OCI-M1 (cell line): ENCODE data around the gene OR2AE1.
"Not testable (repeated sequence)": the region's sequence is repeated elsewhere in the genome, so short reads cannot be mapped to it uniquely, and the experiment has no call there.

Experiments
- DNase-seq: peaks from one replicate; lab custom pipeline; 2025; lab: John Stamatoyannopoulos, UW

OR2AE1 gene, protein sequence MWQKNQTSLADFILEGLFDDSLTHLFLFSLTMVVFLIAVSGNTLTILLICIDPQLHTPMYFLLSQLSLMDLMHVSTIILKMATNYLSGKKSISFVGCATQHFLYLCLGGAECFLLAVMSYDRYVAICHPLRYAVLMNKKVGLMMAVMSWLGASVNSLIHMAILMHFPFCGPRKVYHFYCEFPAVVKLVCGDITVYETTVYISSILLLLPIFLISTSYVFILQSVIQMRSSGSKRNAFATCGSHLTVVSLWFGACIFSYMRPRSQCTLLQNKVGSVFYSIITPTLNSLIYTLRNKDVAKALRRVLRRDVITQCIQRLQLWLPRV

DNA sequence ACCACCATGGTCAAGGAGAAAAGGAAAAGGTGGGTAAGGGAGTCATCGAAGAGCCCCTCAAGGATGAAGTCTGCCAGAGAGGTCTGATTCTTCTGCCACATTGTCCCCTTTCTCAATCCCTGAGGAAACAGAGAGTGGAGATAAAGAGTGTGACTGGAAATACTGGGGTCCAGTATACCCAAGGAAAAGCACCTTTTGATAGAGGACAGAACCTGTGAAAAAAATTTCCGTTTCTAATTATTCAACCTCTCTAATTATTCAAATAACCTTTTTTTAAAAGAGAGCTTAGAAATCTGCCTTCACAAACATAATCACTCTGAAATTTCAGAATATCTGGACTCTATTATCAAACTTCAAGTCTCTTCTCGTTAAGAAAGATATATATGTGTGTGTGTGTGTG is at the start of gene OR2AE1:
Gene OR2AE1 (minus strand): TSS at position 101 of the 400 bp plus-strand sequence. CDS start 0 bp downstream, at position 101.
- DNase-seq: no peak

DNA sequence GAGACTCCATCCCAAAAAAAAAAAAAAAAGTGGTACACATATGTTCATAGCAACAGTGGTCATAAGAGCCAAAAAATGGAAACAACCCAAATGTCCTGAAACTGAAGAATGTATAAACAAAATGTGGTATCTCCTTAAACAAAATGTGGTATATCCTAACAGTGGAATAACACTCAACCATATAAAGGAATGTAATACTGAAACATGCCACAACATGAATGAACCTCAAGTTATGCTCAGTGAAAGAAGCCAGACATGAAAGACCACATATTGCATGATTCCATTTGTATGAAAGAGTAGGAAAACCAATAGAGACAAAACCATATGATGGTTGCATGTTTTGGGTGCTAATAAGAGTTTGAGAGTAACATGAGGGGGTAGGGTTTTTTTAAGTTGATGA is 49.5 kb upstream of the OR2AE1 start:
- DNase-seq: no peak

DNA sequence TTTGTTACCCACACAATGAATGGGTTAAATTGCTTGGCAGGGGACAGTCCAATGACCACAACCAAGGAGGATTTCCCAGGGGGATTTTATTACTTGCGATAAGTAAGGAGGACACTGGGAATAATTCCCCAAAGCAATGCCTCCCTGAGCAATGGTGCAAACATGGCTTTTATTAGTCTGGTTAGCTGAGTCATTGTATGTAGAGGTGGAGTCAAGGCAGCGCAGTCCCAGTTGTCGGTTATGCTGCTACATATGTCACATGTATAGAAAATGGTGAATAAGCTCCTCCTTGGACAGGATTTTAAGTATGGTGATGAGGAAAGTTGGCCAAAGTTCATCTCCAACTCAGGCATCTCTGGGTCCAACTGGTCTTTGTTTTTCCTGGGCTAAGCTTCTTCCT is 46.4 kb upstream of the OR2AE1 start:
- DNase-seq: no peak

DNA sequence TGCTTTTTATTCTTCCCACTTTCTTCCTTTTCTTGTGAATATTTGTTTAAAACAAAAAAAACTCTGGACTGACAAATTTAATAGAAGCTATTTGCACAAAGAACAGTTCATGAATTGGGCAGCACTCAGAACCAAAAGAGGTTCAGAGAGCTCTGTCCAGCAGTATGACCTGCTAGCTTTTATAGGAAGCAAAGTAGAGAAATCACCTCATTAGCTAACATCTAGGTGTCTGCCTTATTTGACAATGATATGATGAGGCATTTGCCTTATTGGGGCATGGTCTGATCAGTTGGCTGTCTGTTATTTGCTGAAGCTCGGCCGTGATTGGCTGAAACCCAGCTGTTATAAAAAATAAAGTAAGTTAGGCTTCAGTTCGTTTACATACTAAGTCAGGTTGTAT is 43.3 kb upstream of the OR2AE1 start:
- DNase-seq: peak; percentile 58

DNA sequence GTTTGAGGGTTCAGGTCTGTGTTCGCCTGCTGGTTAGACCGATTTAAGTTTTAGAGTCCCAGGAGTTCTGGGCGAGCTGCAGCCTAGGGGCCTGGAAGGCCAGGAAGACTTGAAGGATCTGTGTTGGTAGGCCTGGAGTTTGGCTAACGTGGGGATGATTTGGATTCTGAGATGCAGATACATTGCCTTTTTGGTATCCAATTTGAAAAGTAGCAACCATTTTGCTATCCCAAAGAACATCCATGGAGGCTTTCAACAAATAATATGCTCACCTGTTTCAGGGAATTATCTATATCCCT is 42.9 kb upstream of the OR2AE1 start:
- DNase-seq: no peak

DNA sequence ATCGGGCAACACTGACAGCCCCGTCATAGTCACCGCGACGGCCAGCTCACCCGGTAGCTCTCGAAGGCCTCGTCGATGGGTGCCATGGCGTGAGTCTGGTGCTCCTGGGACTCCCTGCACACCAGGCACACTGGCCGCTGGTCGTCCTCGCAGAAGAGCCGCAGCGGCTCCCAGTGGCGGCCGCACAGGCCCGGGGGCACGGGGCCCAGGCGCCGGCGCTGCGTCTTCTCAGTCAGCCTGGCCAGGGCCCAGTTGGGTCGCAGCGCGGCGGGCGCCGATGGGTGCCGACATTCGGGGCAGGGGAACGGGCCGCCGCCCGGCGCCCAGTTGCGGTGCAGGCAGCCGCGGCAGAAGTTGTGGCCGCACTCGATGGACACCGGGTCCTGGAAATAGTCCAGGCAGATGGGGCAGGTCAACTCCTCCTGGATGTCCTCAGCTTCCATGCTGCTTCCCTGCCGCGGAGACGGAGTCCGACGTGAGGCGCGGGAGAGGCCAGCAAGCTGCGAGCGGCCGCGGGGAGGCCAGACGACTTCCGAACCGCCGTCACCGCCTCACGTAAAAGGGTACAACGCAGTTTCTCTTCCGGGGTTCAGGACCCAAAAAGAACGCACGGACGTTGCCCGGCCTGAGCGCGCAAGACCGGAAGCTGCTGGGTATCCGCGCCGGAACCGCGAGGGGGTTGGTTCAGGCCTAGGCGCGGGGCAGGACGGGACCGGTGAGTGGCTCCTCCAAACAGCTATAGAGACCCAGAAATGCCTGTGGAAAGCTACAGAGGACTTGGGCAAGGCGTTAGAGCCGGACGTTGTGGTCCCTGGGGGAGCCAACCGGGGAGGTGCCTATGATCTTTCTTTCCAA is 42.4 kb upstream of the OR2AE1 start, which contains the start of gene TRIM4:
Gene TRIM4 (minus strand): TSS at position 572 of the 855 bp plus-strand sequence. CDS start 129 bp downstream, at position 443.
- peak; percentile 96 for DNase-seq

DNA sequence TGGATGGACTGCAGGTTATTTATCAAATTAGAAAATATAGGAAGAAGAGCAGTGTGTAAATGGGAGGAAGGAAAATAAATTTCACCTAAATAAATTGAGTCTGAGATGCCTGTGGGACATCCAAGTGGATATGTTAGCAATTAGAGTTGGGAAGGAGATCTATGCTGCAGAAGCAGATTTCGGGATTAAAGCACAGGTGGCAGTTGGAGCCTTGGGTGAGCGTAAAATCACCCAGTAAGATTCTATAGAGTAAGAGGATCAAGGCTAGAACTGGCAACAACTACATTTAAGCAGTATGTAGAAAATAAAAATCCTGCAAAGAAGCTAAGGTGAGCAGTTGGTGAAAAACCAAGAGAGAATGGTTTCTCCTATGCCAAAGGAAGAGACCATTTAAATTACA is 34.1 kb upstream of the OR2AE1 start:
- DNase-seq: no peak

DNA sequence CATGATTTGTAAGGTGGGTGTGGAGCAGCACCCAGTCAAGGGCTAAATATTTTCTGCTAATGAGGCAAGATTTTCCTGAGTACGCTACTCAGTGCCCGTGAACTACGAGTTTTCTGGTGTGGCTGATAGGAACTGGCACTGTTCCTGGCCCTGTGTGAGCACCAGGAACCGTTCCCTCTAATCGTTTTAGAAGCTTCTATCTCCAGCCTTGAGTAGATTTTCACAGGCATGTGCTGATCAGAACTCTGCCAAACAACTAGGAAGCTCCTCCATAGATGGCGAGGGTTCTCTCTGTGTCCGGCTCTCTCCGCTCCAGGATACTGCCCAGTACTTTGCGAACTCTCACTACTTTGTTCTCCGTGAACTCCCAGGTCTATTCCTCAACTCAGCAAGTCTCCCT is 24.7 kb upstream of the OR2AE1 start:
- DNase-seq: no peak

DNA sequence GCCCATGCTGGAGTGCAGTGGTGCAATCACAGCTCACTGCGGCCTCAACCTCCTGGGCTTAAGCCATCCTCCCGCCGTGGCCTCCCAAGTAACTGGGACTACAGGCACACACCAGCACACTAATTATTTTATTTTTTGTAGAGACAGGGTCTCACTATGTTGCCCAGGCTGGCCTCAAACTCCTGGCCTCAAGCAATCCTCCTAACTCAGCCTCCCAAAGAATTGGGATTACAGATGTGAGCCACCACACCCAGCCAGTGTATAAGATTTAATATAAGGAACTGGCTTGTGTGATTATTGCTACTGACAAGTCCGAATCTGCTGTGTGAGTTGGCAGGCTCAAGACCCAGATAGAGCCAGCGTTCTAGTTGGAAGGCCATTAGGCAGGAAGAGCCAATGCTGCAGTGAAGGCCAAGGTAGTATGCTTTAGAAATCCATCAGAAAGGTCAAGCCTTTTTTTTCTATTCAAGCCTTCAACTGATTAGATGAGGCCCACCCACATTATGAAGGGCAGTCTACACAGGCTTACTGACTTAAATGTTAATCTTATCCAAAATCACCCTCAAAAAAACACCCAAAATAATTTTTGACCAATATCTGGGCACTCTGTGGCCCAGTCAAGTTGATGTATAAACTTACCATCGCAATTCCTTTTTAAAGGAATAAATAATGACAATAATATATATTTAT is 23.1 kb upstream of the OR2AE1 start:
- DNase-seq: no peak

DNA sequence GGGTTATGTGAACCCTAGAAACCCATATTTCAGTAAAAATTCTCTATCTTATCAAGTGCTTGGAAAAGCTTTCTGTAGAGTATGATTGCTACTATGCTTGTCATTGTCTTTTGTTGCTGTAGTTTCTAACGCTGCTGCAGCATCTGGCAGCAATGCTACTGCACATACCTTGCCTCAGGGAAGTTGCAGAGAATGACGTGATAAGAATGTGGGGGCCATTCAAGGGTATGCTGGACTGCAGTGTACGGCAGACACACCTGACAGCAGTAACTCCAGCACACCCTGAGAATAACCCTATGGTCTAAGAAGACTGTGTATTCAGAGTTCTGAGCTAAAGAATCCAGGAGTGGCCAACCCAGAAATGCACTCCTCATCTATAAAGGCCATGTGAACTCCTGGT is 22.0 kb upstream of the OR2AE1 start:
- DNase-seq: no peak

DNA sequence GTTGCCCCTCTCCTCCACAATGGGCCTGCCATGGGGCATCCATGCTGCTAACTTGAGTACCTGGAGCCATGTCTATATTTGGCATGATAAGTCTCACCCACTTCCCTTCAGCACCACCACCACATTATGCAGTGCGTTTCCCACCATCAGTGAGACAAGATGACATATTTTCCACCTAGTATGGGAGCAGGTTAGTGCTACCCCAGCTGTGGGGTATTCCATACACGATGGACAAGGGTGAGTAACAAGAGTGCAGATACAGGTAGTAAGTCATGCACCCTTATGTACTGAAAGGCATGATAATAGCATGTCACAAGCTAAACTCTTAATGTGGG is 21.2 kb upstream of the OR2AE1 start:
- no peak for DNase-seq

DNA sequence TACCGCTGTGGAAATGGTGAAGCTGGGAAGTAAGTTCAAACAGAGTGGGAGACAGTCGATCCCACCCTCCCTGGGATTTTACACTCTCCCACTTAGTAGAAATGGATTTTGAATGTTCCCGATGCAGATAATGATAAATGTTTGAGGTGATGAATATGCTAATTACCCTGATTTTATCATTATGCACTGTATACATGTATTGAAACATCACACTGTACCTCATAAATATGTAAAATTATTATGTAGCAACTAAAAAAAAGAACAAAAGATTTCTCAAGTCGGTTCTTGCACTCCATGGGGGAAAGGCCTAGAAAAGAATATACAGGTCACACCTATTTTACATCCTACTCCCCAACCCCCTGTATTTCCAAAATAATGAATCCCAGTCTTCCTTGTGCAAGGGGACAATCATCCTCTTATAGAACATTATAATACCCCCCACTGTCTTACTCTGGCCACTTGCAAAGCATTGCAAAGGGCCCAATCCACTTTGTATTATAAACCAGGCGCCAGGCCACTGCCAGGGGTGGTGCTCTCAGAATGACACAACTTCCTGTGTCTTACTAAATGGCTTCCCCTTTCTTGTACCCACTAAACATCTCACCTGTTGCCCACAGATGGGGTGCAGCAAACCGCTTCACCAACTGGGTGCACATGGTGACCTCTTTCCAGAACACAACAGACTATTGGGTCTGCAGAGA is 20.6 kb upstream of the OR2AE1 start:
- no peak for DNase-seq

DNA sequence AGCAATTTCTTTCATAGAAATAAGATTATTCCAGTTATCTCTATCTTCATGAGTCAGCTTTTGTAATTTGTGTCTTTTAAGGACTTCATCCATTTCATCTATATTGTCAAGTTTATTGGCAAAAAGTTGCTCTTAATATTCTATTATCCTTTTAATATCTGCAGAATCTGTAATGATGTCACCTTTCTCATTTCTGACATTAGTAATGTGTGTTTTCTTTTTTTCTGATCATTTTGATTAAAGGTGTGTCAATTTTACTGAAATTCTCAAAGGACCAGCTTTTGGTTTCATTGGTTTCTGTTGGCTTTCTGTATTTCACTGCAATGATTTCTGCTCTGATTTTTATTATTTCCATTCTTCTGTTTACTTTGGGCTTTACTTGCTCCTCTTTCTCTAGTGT is 17.9 kb upstream of the OR2AE1 start:
- DNase-seq: no peak

DNA sequence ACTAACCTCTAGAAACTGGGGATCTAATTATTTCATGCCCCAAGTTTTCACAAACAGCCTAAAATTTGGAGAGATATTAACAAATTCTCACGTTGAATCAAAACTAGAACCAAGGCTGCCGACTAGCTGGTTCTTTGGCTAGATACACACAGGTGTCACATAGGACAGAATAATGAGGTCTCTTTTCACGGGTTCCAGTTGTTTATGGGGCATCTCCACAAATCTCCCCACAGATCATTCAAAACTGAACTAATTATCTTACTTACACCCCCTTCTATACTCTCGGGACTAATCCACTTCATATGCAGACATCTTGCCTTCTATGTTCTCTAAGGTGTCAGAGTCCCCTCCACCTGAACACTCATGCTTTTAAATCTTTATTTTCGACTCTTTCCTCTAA is 16.4 kb upstream of the OR2AE1 start:
- DNase-seq: no peak

DNA sequence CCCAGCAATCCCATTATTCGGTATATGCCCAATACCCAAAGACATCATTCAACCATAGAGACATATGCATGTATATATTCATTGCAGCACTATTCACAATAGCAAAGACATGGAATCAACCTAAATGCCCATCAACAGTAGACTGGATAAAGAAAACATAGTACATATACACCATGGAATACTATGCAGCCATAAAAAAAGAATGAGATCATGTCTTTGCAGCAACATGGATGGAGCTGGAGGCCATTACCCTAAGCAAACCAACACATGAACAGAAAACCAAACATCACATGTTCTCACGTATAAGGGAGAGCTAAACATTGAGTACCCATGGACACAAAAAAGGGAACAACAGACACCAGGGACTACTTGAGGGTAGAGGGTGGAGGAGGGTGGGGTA is 13.5 kb upstream of the OR2AE1 start:
- not testable (repeated sequence) for DNase-seq

DNA sequence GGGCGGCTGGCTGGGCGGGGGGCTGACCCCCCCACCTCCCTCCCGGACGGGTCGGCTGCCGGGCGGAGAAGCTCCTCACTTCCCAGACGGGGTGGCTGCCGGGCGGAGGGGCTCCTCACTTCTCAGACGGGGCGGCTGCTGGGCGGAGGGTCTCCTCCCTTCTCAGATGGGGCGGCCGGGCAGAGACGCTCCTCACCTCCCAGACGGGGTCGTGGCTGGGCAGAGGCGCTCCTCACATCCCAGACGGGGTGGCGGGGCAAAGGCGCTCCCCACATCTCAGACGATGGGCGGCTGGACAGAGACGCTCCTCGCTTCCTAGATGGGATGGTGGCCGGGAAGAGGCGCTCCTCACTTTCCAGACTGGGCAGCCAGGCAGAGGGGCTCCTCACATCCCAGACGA is 11.5 kb upstream of the OR2AE1 start:
- not testable (repeated sequence) for DNase-seq

DNA sequence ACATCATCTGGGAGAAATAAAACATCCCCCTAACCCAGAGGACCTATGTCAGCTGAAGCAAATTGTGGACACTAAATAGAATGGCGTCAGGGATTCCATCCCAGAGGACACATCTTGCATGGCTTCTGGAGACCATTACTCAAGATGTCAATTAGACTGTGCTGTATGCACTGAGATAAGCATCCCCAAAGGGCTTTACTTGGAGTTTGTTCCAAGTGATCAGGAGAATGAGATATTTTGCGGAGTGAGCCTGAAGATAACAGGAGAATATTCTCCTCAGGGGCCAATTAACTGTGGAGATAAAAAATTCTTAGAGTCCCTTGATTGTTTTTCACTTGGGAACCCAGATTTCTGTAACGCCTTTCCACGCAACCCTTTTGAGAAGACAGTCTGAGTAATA is 4.5 kb upstream of the OR2AE1 start:
- no peak for DNase-seq

DNA sequence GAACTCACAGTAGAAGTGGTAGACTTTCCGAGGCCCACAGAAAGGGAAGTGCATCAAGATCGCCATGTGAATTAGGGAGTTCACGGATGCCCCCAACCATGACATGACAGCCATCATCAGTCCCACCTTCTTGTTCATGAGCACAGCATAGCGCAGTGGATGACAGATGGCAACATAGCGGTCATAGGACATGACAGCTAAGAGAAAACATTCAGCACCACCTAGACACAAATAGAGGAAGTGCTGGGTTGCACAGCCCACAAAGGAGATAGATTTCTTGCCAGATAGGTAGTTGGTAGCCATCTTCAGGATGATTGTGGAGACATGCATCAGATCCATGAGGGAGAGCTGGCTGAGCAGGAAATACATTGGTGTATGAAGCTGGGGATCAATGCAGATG is 342 bp downstream of the OR2AE1 start:
- peak; percentile 40 for DNase-seq

DNA sequence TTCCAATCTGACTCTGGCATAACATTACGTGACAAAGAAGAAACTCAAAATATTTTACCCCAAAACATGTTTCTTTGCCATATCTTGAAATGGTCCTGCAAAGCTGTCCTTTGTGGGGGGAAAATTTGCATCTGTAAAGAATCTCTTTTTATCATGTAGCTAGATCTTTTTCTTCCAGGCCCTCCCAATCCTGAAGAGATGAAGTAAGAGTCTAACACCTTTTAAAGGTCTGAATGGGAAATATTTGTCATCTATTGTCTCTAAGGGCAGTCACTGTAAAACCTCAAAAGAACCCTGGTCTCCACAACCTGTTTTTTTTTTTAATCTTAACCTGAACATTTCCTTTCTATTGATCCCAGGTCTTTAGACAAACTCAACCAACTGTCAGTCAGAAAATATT is 8.6 kb downstream of the OR2AE1 start:
- no peak for DNase-seq

DNA sequence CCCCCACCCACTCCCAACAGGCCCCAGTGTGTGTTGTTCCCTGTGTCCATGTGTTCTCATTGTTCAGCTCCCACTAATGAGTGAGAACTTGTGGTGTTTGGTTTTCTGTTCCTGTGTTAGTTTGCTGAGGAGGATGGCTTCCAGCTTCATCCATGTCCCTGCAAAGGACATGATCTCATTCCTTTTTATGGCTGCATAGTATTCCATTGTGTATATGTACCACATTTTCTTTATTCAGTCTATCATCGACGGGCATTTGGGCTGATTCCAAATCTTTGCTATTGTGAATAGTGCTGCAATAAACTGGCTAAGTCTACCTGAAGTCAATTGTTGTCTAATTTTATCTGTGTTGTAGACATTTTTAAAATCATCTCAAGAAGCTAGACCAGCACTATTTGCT is 9.4 kb downstream of the OR2AE1 start:
- DNase-seq: not testable (repeated sequence)

DNA sequence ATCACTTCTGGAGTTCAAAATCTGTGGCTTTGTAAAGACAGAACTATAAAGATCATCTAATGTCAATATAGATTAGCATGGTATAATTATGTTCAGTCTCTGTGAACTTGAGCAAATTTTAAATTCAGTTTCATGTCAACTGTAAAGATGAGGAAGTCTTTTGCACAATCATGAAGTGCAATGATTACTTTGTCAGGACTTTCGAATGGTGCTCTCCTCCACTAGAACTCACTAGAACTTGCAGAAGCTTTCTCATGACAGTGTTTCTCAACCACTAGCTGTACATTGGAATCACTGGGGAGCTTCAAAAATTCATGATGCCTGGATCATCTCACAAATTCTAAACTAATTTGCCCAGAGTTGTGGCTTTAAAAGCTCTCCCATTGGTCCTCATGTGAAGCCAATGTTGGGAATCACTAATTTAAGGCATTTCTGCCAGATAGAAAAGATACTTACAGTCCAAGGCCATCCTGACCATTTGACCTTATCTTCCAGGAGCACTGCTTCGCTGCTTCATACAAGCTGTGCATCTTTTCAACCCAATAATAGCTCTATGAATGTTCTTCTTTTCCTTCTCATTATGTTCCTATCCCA is 12.9 kb downstream of the OR2AE1 start:
- peak; percentile 32 for DNase-seq
